Activated CD8-positive, alpha-beta memory T cell treated with anti-CD3 and anti-CD28 coated beads for 24 hours (primary cell): ENCODE results near the gene SUV39H1.
"Not testable (repeated sequence)": the region's sequence is repeated elsewhere in the genome, so short reads cannot be mapped to it uniquely, and the experiment has no call there.

Experiments
- DNase-seq: peaks from one replicate; pipeline ENCODE4 v3.0.0-alpha.2; 2020

The SUV39H1 gene

GRCh38 chrX:48688531-48689150 is 7.9 kb upstream of the SUV39H1 start:
- DNase-seq = no peak

- no peak for DNase-seq
Observed at GRCh38 chrX:48689208-48689920, 7.2 kb upstream of the SUV39H1 start.

GRCh38 chrX:48691746-48692145 is 4.8 kb upstream of the SUV39H1 start:
- DNase-seq = not testable (repeated sequence)

GRCh38 chrX:48694776-48695533 is 1.6 kb upstream of the SUV39H1 start:
- no peak for DNase-seq

GRCh38 chrX:48695534-48695896 is 1.0 kb upstream of the SUV39H1 start:
- no peak for DNase-seq

GRCh38 chrX:48695925-48696300 is 621 bp upstream of the SUV39H1 start:
- DNase-seq = no peak

- DNase-seq = peak; percentile 67
Observed at GRCh38 chrX:48696909-48697727, 584 bp downstream of the SUV39H1 start.

GRCh38 chrX:48698306-48698705 is 1.8 kb downstream of the SUV39H1 start:
- DNase-seq = no peak

- no peak for DNase-seq
Observed at GRCh38 chrX:48700246-48700645, 3.7 kb downstream of the SUV39H1 start.

GRCh38 chrX:48700951-48701653 is 4.6 kb downstream of the SUV39H1 start:
- DNase-seq = no peak

- no peak for DNase-seq
Observed at GRCh38 chrX:48702032-48702431, 5.5 kb downstream of the SUV39H1 start.

GRCh38 chrX:48702716-48703115 is 6.2 kb downstream of the SUV39H1 start:
- no peak for DNase-seq

GRCh38 chrX:48703228-48703627 is 6.7 kb downstream of the SUV39H1 start:
- DNase-seq = no peak

- no peak for DNase-seq
Observed at GRCh38 chrX:48703642-48704481, 7.3 kb downstream of the SUV39H1 start.

- DNase-seq = no peak
Observed at GRCh38 chrX:48705871-48706270, 9.3 kb downstream of the SUV39H1 start.

- no peak for DNase-seq
Observed at GRCh38 chrX:48709522-48710112, 13.1 kb downstream of the SUV39H1 start.

- DNase-seq = no peak
Observed at GRCh38 chrX:48711162-48711928, 14.8 kb downstream of the SUV39H1 start.

GRCh38 chrX:48711929-48712505 is 15.5 kb downstream of the SUV39H1 start:
- no peak for DNase-seq

- no peak for DNase-seq
Observed at GRCh38 chrX:48713847-48714246, 17.3 kb downstream of the SUV39H1 start.

GRCh38 chrX:48714573-48714972 is 18.0 kb downstream of the SUV39H1 start:
- DNase-seq = no peak
